K562 (cell line): ENCODE measurements around the gene DLGAP1.

Experiments
- NFE2 ChIP-seq: IDR thresholded peaks from 2 replicates; pipeline ENCODE4 v1.6.1; 2014; ENCODE audit warnings: antibody characterized with exemption, low read depth
- NONO ChIP-seq, 2 experiments: fragments of 200-400 bp in 1 of 2; fragments of 450-650 bp in 1 of 2; formaldehyde crosslinking in 1 of 2; IDR thresholded peaks; 2 replicates each; pipeline ENCODE4 v1.6.1; 2017; ENCODE audit warnings: low read depth in 2 of 2, mild to moderate bottlenecking in 2 of 2, moderate library complexity in 2 of 2, low read length in 1 of 2
- POLR2A ChIP-seq: fragments of 450-650 bp; conservative IDR thresholded peaks from 2 replicates; pipeline ENCODE4 v1.6.1; 2016
- SREBF2 ChIP-seq: sonication (generic); formaldehyde crosslinking; IDR thresholded peaks from 2 replicates; pipeline ENCODE4 v1.4.0; 2020; ENCODE audit warnings: mild to moderate bottlenecking, missing genetic modification reagents
- ZNF76 ChIP-seq: fragments of 250-450 bp; sonication (Bioruptor Pico); IDR thresholded peaks from 2 replicates; pipeline ENCODE4 v1.4.0; 2020; ENCODE audit warnings: mild to moderate bottlenecking, moderate library complexity, borderline replicate concordance

GRCh38 chr18:4319738-4320677 lies 135.1 kb downstream of the DLGAP1 start:
- TF ChIP-seq ZNF76 (CRISPR knock-in tag): no peak
- no peak for TF ChIP-seq NONO (IDR thresholded peaks at IDR 0.05; ENCODE audit: low read depth in 2 of 2, low read length in 1 of 2)
- no peak for TF ChIP-seq POLR2A
- no peak for TF ChIP-seq SREBF2
- TF ChIP-seq NFE2: no peak
